ENCODE measurements around the gene GOT1. TPM values are rescaled to one million over a fixed set of nuclear protein-coding genes. Genes with fewer than 3 reads are reported as not detected.

The GOT1 gene
- total and polyA plus RNA-seq, 2 of the 8 experiments (the other 6 are each of a cell fraction or from before 2014, with no cell fraction given), result 16.7 to 47.0 TPM

GRCh38 chr10:99443500-99443899 lies 13.1 kb upstream of the GOT1 start:
- H3K14ac ChIP-seq (ENCODE audit: insufficient read length), result no peak overlapping the region
- FAIRE-seq (no peak), DNase-seq (ENCODE audit: low read depth in 1 of 2, low spot score in 2 of 2) (no peak)
- H3K4me1 ChIP-seq (replicated peaks in 1 of 4; ENCODE audit: control insufficient read depth in 3 of 4, insufficient read depth in 4 of 4, low read length in 3 of 4), result 0 out of 7 replicates have a peak, but pooled peaks cover 0 to 2% (median under 1%) of the 10 kb centered on the region in 4 experiments
- no peak overlapping the region for H3K4ac ChIP-seq (replicated peaks; ENCODE audit: insufficient read length, low read depth, low read length)
- WGBS, 2 experiments (ENCODE audit: extremely low coverage in 1 of 2, insufficient coverage in 1 of 2, insufficient read length in 1 of 2, insufficient replicate concordance in 2 of 2, low coverage in 1 of 2, low lambda C conversion rate in 2 of 2, missing lambda C conversion rate in 1 of 2), result 90% methylated on average over 3 of the region's 3 CpGs; no CpG with 5 or more reads in 1 of the 2 experiments
- no peaks in the 10 kb centered on the region for H3K23me2 ChIP-seq (ENCODE audit: low read depth, low read length)
- no peak overlapping the region for H4K5ac ChIP-seq (ENCODE audit: insufficient read length, low read depth, low read length)
- POLR2A ChIA-PET (ENCODE audit: partially characterized antibody), result interaction anchor here (0.6 to 1.3 kb wide), 3 partner anchors 20 to 174 kb away, joined by 3 to 4 read pairs (median 3); no protein-coding TSS in a partner anchor
- H3K79me1 ChIP-seq (ENCODE audit: low read depth, low read length), result no peaks in the 10 kb centered on the region
- no peak overlapping the region for H3K9ac ChIP-seq (replicated peaks in 1 of 4; ENCODE audit: extremely low read depth in 1 of 4, low read depth in 3 of 4, low read length in 3 of 4)
- H3K18ac ChIP-seq (ENCODE audit: extremely low read depth, low read length), result no peak overlapping the region
- no peak overlapping the region for H3K4me2 ChIP-seq (ENCODE audit: insufficient read depth in 1 of 2, low read depth in 2 of 2, low read length in 2 of 2)
- H3K27ac ChIP-seq (ENCODE audit: low read depth, low read length), result no peak overlapping the region
- H4K20me1 ChIP-seq (replicated peaks in 1 of 2; ENCODE audit: control insufficient read depth in 1 of 2, insufficient read depth in 2 of 2, low read length in 2 of 2), result no peaks in the 10 kb centered on the region
- H2BK5ac ChIP-seq (ENCODE audit: low read depth, low read length), result no peak overlapping the region
- no peak overlapping the region for H4K8ac ChIP-seq (ENCODE audit: extremely low read depth, insufficient read depth, low read length)
- H2BK120ac ChIP-seq (replicated peaks; ENCODE audit: low read depth, low read length), result no peak overlapping the region
- no peaks in the 10 kb centered on the region for H3K9me3 ChIP-seq (ENCODE audit: insufficient read depth in 2 of 2, low read depth in 1 of 2, low read length in 1 of 2)
- no peak overlapping the region for H2BK12ac ChIP-seq (ENCODE audit: low read depth, low read length)
- no peaks in the 10 kb centered on the region for H3K79me2 ChIP-seq (ENCODE audit: control insufficient read depth in 1 of 2, insufficient read depth in 2 of 2, low read length in 2 of 2)
- no peak overlapping the region for H4K91ac ChIP-seq (replicated peaks; ENCODE audit: insufficient read length, low read length)
- no peak overlapping the region for H3K23ac ChIP-seq (ENCODE audit: insufficient read length)
- H2BK15ac ChIP-seq (ENCODE audit: low read length), result no peak overlapping the region
- no peaks in the 10 kb centered on the region for H3K27me3 ChIP-seq (replicated peaks in 1 of 4; ENCODE audit: control insufficient read depth in 3 of 4, extremely low read depth in 1 of 4, insufficient read depth in 3 of 4, low read length in 3 of 4)
- no peaks in the 10 kb centered on the region for H3K36me3 ChIP-seq (ENCODE audit: control insufficient read depth in 2 of 4, insufficient read depth in 4 of 4, low read length in 3 of 4)
- H2AK5ac ChIP-seq (ENCODE audit: low read depth, low read length), result no peak overlapping the region
- CTCF ChIA-PET (ENCODE audit: partially characterized antibody), result interaction anchor here (0.6 to 3.9 kb wide), 6 partner anchors 41 to 114 kb away, joined by 3 to 19 read pairs (median 4); no protein-coding TSS in a partner anchor
- H2AFZ ChIP-seq (ENCODE audit: low read length), result no peak overlapping the region
- no peak overlapping the region for H2BK20ac ChIP-seq (ENCODE audit: low read length)
- H3K56ac ChIP-seq (replicated peaks; ENCODE audit: insufficient read length, low read depth, low read length), result no peak overlapping the region
- no peak overlapping the region for H3K4me3 ChIP-seq (ENCODE audit: extremely low read depth in 1 of 4, insufficient read depth in 2 of 4, low read depth in 3 of 4, low read length in 4 of 4)
- no peak for TF ChIP-seq ZNF274 (IDR thresholded peaks at IDR 0.05; ENCODE audit: borderline replicate concordance, extremely low read depth, low read length)
- no peak for TF ChIP-seq TCF12 (IDR thresholded peaks at IDR 0.05; ENCODE audit: low read depth, low read length)

All from H1 (cell line).